Keratinocyte (primary cell): Measurements from ENCODE around the gene TMEM184C. TPM values are rescaled to one million over a fixed set of nuclear protein-coding genes. Genes with fewer than 3 reads are reported as not detected.

Experiments
- DNase-seq: peaks from one replicate; pipeline ENCODE4 v3.0.0-alpha.2; 2011; ENCODE audit warnings: low read depth, missing footprints, low spot score
- FAIRE-seq: peaks from 2 replicates; lab custom pipeline; 2011; peaks lifted over from hg19 to GRCh38; lab: Jason Lieb, UNC
- H2AFZ ChIP-seq: 2 replicates; pipeline ENCODE4 v1.6.0; 2012; ENCODE audit warnings: low read length, control low read depth, inconsistent platforms; ENCODE audit not compliant: control insufficient read depth
- H3K27ac ChIP-seq: 2 replicates; pipeline ENCODE4 v1.5.1; 2011; ENCODE audit warnings: low read length; ENCODE audit not compliant: control insufficient read depth, insufficient read depth
- H3K27me3 ChIP-seq: 3 replicates; pipeline ENCODE4 v1.6.0; 2011; ENCODE audit warnings: low read length; ENCODE audit not compliant: control insufficient read depth, insufficient read depth; ENCODE audit errors: extremely low read depth
- H3K36me3 ChIP-seq, 2 experiments: 2 replicates in 1 of 2; 3 replicates in 1 of 2; pipeline ENCODE4 v1.5.1; 2011; ENCODE audit warnings: low read length in 2 of 2, mild to moderate bottlenecking in 1 of 2; ENCODE audit not compliant: control insufficient read depth in 2 of 2, insufficient read depth in 2 of 2; ENCODE audit errors: extremely low read depth in 1 of 2
- H3K4me1 ChIP-seq: 3 replicates; pipeline ENCODE4 v1.5.1; 2011; ENCODE audit warnings: low read length; ENCODE audit not compliant: control insufficient read depth, insufficient read depth; ENCODE audit errors: extremely low read depth
- H3K4me2 ChIP-seq: 3 replicates; pipeline ENCODE4 v1.6.0; 2011; ENCODE audit warnings: low read depth, low read length; ENCODE audit not compliant: control insufficient read depth, insufficient read depth; ENCODE audit errors: extremely low read depth
- H3K4me3 ChIP-seq, 3 experiments: fragments of 200-600 bp in 1 of 3; sonication (generic) in 1 of 3; 2 replicates in 2 of 3; 3 replicates in 1 of 3; pipeline ENCODE4 v1.5.1; 2011 to 2016; ENCODE audit warnings: low read length in 3 of 3, mild to moderate bottlenecking in 3 of 3, control low read depth in 2 of 3, inconsistent platforms in 1 of 3, low read depth in 1 of 3, mixed read lengths in 1 of 3, mixed run types in 1 of 3, moderate library complexity in 1 of 3; ENCODE audit not compliant: control insufficient read depth in 2 of 3, insufficient read depth in 2 of 3; ENCODE audit errors: extremely low read depth in 1 of 3
- H3K79me2 ChIP-seq: 2 replicates; pipeline ENCODE4 v1.6.0; 2012; ENCODE audit warnings: low read length; ENCODE audit not compliant: control insufficient read depth, insufficient read depth
- H3K9ac ChIP-seq: 3 replicates; pipeline ENCODE4 v1.6.0; 2011; ENCODE audit warnings: low read length; ENCODE audit not compliant: control insufficient read depth, insufficient read depth; ENCODE audit errors: extremely low read depth
- H3K9me1 ChIP-seq: 3 replicates; pipeline ENCODE4 v1.6.0; 2011; ENCODE audit warnings: low read length; ENCODE audit not compliant: control insufficient read depth, insufficient read depth; ENCODE audit errors: extremely low read depth
- H3K9me3 ChIP-seq: 2 replicates; pipeline ENCODE4 v1.5.1; 2012; ENCODE audit warnings: low read depth, low read length; ENCODE audit not compliant: control insufficient read depth
- H4K20me1 ChIP-seq: 3 replicates; pipeline ENCODE4 v1.6.0; 2011; ENCODE audit warnings: low read length; ENCODE audit not compliant: control insufficient read depth, insufficient read depth; ENCODE audit errors: extremely low read depth
- CTCF ChIP-seq, 3 experiments: IDR thresholded peaks in 1 of 3; conservative IDR thresholded peaks in 1 of 3; optimal IDR thresholded peaks in 1 of 3; 2 replicates in 2 of 3; 3 replicates in 1 of 3; pipeline versions ENCODE3 to v1.5.1; 2011; ENCODE audit warnings: low read length in 3 of 3, mild to moderate bottlenecking in 3 of 3, moderate library complexity in 2 of 3, control low read depth in 1 of 3, inconsistent platforms in 1 of 3; ENCODE audit not compliant: insufficient read depth in 2 of 3; ENCODE audit errors: extremely low read depth in 1 of 3
- EZH2 ChIP-seq: IDR thresholded peaks from one replicate; pipeline ENCODE4 v1.6.1; 2012; ENCODE audit warnings: inconsistent platforms, mild to moderate bottlenecking, low read length, moderate library complexity
- dilution Hi-C: fragments of 300-500 bp; cut with MboI; formaldehyde crosslinking; loops from one replicate; pipeline ENCODE4 v1.7.0; 2020; ENCODE audit warnings: low sequenced_read_pairs; ENCODE audit not compliant: extremely low pct_ligation_motif_present
- polyA plus RNA-seq, 5 experiments: library from polyadenylated mRNA; depleted of rRNA in 3 of 5; stranded (reverse) in 3 of 5; stranded (forward) in 1 of 5; unstranded in 1 of 5; fragments of >200 nt; gene quantifications; 1 replicate in 1 of 5; 2 replicates in 3 of 5; 3 replicates in 1 of 5; pipeline versions ENCODE4 v1.2.1 to v1.2.3, GENCODE V29; 2011 to 2012; ENCODE audit warnings: missing spikeins in 2 of 5, low read depth in 1 of 5, low replicate concordance in 1 of 5

TMEM184C gene
- polyA plus RNA-seq, 1 donor (not counting 4 experiments of a cell fraction or from before 2014, with no cell fraction given) = 32.2 TPM

GRCh38 chr4:147616849-147617172, 386 bp upstream of the TMEM184C start:
- FAIRE-seq = no peak
- peaks cover 0 to 2% of the 10 kb centered on the region in 2 experiments for H3K36me3 ChIP-seq
- H3K9ac ChIP-seq = no peak overlapping the region

GRCh38 chr4:147617841-147618691, 869 bp downstream of the TMEM184C start:
- peaks cover 3% of the 10 kb centered on the region for H3K4me1 ChIP-seq

More at GRCh38 chr4:147616849-147617172, 386 bp upstream of the TMEM184C start:
- no peak overlapping the region for H3K27ac ChIP-seq
- no peaks in the 10 kb centered on the region for H3K9me3 ChIP-seq
- H3K27me3 ChIP-seq = no peaks in the 10 kb centered on the region
- H4K20me1 ChIP-seq = no peaks in the 10 kb centered on the region
- H3K4me3 ChIP-seq = peak overlapping the region; percentile 85 to 98 (median 85)
- TF ChIP-seq EZH2 (no peak), CTCF (optimal IDR thresholded peaks at IDR 0.05 in 1 of 3, IDR thresholded peaks at IDR 0.05 in 1 of 3, conservative IDR thresholded peaks at IDR 0.05 in 1 of 3; ENCODE audit: extremely low read depth in 1 of 3, insufficient read depth in 2 of 3, low read length in 3 of 3) (no peak)
- H3K4me2 ChIP-seq = peak overlapping the region; percentile 95
- H2AFZ ChIP-seq = peak overlapping the region; percentile 75
- peaks cover 33% of the 10 kb centered on the region for H3K79me2 ChIP-seq
- no peaks in the 10 kb centered on the region for H3K9me1 ChIP-seq
- DNase-seq = no peak
- H3K4me1 ChIP-seq = peaks cover 3% of the 10 kb centered on the region
- dilution Hi-C loops = no loop called here

More at GRCh38 chr4:147617841-147618691, 869 bp downstream of the TMEM184C start:
- Histone ChIP-seq H3K36me3 (peaks cover 0 to 2% of the 10 kb centered on the region in 2 experiments), H3K9ac (peak overlapping the region; percentile 92), H3K4me2 (peak overlapping the region; percentile 95), H2AFZ (peak overlapping the region; percentile 96), H3K79me2 (peaks cover 38% of the 10 kb centered on the region), H3K27me3 (no peaks in the 10 kb centered on the region), H3K9me3 (no peaks in the 10 kb centered on the region), H3K9me1 (no peaks in the 10 kb centered on the region), H4K20me1 (no peaks in the 10 kb centered on the region), H3K4me3 (peak overlapping the region; percentile 85 to 98 (median 85)), H3K27ac (peak overlapping the region; percentile 91)
- FAIRE-seq (no peak), DNase-seq (no peak)
- dilution Hi-C loops = no loop called here
- TF ChIP-seq EZH2 = no peak
- TF ChIP-seq CTCF (optimal IDR thresholded peaks at IDR 0.05 in 1 of 3, IDR thresholded peaks at IDR 0.05 in 1 of 3, conservative IDR thresholded peaks at IDR 0.05 in 1 of 3; ENCODE audit: extremely low read depth in 1 of 3, insufficient read depth in 2 of 3, low read length in 3 of 3) = no peak
